ENCODE results near the gene CLDN5. TPM values are rescaled to one million over a fixed set of nuclear protein-coding genes. Genes with fewer than 3 reads are reported as not detected.
"Not testable (repeated sequence)": the region's sequence is repeated elsewhere in the genome, so short reads cannot be mapped to it uniquely, and the experiment has no call there.

The CLDN5 gene
- total and polyA plus RNA-seq, 8 donors: 13.1 to 67.7 (median 45.2) TPM

GRCh38 chr22:19537941-19538488 is 13.8 kb upstream of the CLDN5 start:
- Histone ChIP-seq H3K27me3 (peaks cover 0 to 7% (median 0%) of the 10 kb centered on the region in 3 donors), H3K9me3 (no peaks in the 10 kb centered on the region), H3K4me3 (no peak overlapping the region), H3K27ac (no peak overlapping the region), H3K4me1 (no peaks in the 10 kb centered on the region), H3K36me3 (no peaks in the 10 kb centered on the region)
- 83 to 96% (median 90%) methylated on average over 5 of the region's 5 CpGs for WGBS, 5 donors
- no peak for DNase-seq
- TF ChIP-seq EP300 (IDR thresholded peaks at IDR 0.05) (no peak), POLR2AphosphoS5 (IDR thresholded peaks at IDR 0.05) (no peak), POLR2A (IDR thresholded peaks at IDR 0.05) (no peak)
- TF ChIP-seq, protein P1, sequence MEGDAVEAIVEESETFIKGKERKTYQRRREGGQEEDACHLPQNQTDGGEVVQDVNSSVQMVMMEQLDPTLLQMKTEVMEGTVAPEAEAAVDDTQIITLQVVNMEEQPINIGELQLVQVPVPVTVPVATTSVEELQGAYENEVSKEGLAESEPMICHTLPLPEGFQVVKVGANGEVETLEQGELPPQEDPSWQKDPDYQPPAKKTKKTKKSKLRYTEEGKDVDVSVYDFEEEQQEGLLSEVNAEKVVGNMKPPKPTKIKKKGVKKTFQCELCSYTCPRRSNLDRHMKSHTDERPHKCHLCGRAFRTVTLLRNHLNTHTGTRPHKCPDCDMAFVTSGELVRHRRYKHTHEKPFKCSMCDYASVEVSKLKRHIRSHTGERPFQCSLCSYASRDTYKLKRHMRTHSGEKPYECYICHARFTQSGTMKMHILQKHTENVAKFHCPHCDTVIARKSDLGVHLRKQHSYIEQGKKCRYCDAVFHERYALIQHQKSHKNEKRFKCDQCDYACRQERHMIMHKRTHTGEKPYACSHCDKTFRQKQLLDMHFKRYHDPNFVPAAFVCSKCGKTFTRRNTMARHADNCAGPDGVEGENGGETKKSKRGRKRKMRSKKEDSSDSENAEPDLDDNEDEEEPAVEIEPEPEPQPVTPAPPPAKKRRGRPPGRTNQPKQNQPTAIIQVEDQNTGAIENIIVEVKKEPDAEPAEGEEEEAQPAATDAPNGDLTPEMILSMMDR (IDR thresholded peaks at IDR 0.05): no peak
- intact Hi-C loops (cut with DNase I; ENCODE audit: low total_unique reads): no loop called here

- Histone ChIP-seq H3K27me3 (peaks cover 0 to 9% (median 0%) of the 10 kb centered on the region in 3 donors), H3K36me3 (no peaks in the 10 kb centered on the region), H3K9me3 (no peaks in the 10 kb centered on the region), H3K4me3 (no peak overlapping the region), H3K4me1 (no peaks in the 10 kb centered on the region), H3K27ac (no peak overlapping the region)
- 83 to 94% (median 91%) methylated on average over 8 to 9 of the region's 9 CpGs for WGBS, 5 donors
- intact Hi-C loops (cut with DNase I; ENCODE audit: low total_unique reads): no loop called here
- DNase-seq: no peak
- TF ChIP-seq EP300 (IDR thresholded peaks at IDR 0.05): no peak
These were observed 12.4 kb upstream of the CLDN5 start for GRCh38 chr22:19536564-19536963.

DNA sequence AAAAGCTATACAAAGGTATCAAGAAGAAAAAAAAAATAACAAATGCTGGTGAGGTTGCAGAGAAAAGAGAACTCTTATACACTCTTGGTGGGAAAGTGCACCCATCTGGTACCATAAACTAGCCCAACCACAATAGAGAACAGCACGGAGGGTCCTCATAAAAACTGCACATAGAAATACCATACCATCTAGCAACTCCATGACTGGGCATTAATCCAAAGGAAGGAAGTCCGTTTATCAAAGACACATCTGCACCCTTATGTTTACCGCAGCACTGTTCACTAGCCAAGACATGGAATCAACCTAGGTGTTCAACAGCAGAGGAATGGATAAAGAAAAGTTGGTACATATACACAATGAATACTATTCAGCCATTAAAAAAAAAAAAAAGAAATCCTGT is 10.8 kb upstream of the CLDN5 start:
- intact Hi-C loops (cut with DNase I; ENCODE audit: low total_unique reads): no loop called here
- H3K9me3 ChIP-seq: no peaks in the 10 kb centered on the region
- no peaks in the 10 kb centered on the region for H3K4me1 ChIP-seq
- whole genome bisulfite sequencing, 5 donors: 19 to 52% (median 48%) methylated on average over 3 of the region's 3 CpGs
- peaks cover 0 to 23% (median 0%) of the 10 kb centered on the region in 3 donors for H3K27me3 ChIP-seq
- no peak overlapping the region for H3K27ac ChIP-seq
- no peak overlapping the region for H3K4me3 ChIP-seq
- TF ChIP-seq EP300 (IDR thresholded peaks at IDR 0.05): no peak
- TF ChIP-seq POLR2AphosphoS5 (IDR thresholded peaks at IDR 0.05): no peak
- TF ChIP-seq POLR2A (IDR thresholded peaks at IDR 0.05): no peak
- TF ChIP-seq, protein P1 (IDR thresholded peaks at IDR 0.05): no peak
- no peak for DNase-seq
- H3K36me3 ChIP-seq: no peaks in the 10 kb centered on the region

- intact Hi-C loops (cut with DNase I; ENCODE audit: low total_unique reads): no loop called here
- TF ChIP-seq, protein P1 (IDR thresholded peaks at IDR 0.05): no peak
- no peak for TF ChIP-seq POLR2A (IDR thresholded peaks at IDR 0.05)
- TF ChIP-seq POLR2AphosphoS5 (IDR thresholded peaks at IDR 0.05): no peak
- TF ChIP-seq EP300 (IDR thresholded peaks at IDR 0.05): no peak
- no peaks in the 10 kb centered on the region for H3K4me1 ChIP-seq
These were observed 9.6 kb upstream of the CLDN5 start for GRCh38 chr22:19533857-19534256.

DNA sequence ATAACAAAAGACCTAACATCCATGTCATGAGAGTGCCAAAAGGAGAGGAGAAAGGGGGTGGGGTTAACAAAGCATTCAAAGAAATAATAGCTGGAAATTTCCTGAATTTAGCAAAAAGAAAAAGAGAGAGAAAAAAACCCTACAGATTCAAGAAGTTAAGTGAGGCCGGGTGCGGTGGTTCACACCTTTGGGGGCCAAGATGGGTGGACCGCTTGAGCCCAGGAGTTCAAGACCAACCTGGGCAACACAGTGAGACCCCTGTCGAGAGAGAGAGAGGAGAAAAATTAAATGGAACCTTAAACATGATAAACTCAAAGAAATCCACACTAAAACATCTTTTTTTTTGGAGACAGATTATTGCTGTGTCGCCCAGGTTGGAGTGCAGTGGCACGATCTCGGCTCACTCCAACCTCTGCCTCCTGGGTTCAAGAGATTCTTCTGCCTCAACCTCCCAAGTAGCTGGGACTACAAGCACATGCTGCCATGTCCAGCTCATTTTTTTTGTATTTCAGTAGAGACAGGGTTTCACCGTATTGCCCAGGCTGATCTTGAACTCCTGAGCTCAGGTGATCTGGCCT is 8.9 kb upstream of the CLDN5 start:
- Histone ChIP-seq H3K27ac (no peak overlapping the region), H3K9me3 (no peaks in the 10 kb centered on the region)
- DNase-seq: no peak

More at GRCh38 chr22:19533857-19534256, 9.6 kb upstream of the CLDN5 start:
- Histone ChIP-seq H3K4me3 (no peak overlapping the region), H3K36me3 (no peaks in the 10 kb centered on the region), H3K27ac (no peak overlapping the region), H3K9me3 (no peaks in the 10 kb centered on the region), H3K27me3 (peaks cover 0 to 30% (median 0%) of the 10 kb centered on the region in 3 donors)
- no peak for DNase-seq

DNA sequence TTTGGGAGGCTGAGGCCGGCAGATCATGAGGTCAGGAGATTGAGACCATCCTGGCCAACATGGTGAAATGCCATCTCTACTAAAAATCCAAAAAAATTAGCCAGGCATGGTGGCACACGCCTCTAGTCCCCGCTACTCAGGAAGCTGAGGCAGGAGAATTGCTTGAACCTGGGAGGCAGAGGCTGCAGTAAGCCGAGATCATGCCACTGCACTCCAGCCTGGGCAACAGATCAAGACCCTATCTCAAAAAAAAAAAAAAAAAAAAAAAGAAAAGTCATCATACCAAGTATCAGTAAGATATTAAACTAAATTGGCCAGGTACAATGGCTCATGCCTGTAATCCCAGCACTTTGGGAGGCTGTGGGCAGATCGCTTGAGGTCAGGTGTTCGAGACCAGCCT is 7.1 kb upstream of the CLDN5 start:
- DNase-seq; H3K4me1 ChIP-seq; H3K36me3 ChIP-seq; H3K27ac ChIP-seq; intact Hi-C loops (cut with DNase I; ENCODE audit: low total_unique reads); H3K4me3 ChIP-seq; H3K9me3 ChIP-seq: not testable (repeated sequence)
- H3K27me3 ChIP-seq: peaks cover 0 to 49% (median 0%) of the 10 kb centered on the region in 3 donors
- WGBS, 5 donors: 87 to 96% (median 92%) methylated on average over 6 of the region's 6 CpGs

More for the DNA sequence above, 8.9 kb upstream of the CLDN5 start:
- H3K27me3 ChIP-seq: peaks cover 0 to 33% (median 0%) of the 10 kb centered on the region in 3 donors
- no peak overlapping the region for H3K4me3 ChIP-seq
- no peak for TF ChIP-seq POLR2A (IDR thresholded peaks at IDR 0.05)
- TF ChIP-seq, protein P1 (IDR thresholded peaks at IDR 0.05): no peak
- TF ChIP-seq EP300 (IDR thresholded peaks at IDR 0.05): no peak
- no peak for TF ChIP-seq POLR2AphosphoS5 (IDR thresholded peaks at IDR 0.05)
- 82 to 91% (median 89%) methylated on average over 8 of the region's 8 CpGs for WGBS, 5 donors
- H3K36me3 ChIP-seq: no peaks in the 10 kb centered on the region
- intact Hi-C loops (cut with DNase I; ENCODE audit: low total_unique reads): no loop called here
- no peaks in the 10 kb centered on the region for H3K4me1 ChIP-seq

All from stomach (tissue), 9 donors.